WTC11 (cell line): ENCODE measurements around the gene SYCP1. TPM values are rescaled to one million over a fixed set of nuclear protein-coding genes. Genes with fewer than 3 reads are reported as not detected.

Experiments used
- ATAC-seq: fragments of 200-7000 bp; cut with Tn5 transposase; 2 replicates; pipeline ENCODE4 v1.10.0; 2021; ENCODE audit warnings: mild to moderate bottlenecking, moderate library complexity
- CTCF ChIA-PET: fragments of 300-600 bp; sonication (Branson Sonifier 250); formaldehyde crosslinking; loops from one replicate; lab custom pipeline; 2021; ENCODE audit warnings: antibody characterized with exemption; lab: Charles Lee
- POLR2A ChIA-PET: fragments of 350-600 bp; sonication (Branson Sonifier 250); formaldehyde crosslinking; loops from one replicate; lab custom pipeline; 2021; ENCODE audit warnings: antibody characterized with exemption; lab: Charles Lee
- DNase-seq: peaks from one replicate; pipeline ENCODE4 v3.0.0; 2021; ENCODE audit warnings: low spot score
- H3K27ac Mint-ChIP-seq: 2 replicates; pipeline ENCODE4 v1.8.0; 2021; ENCODE audit warnings: mixed read lengths
- H3K27me3 Mint-ChIP-seq: 2 replicates; pipeline ENCODE4 v1.8.0; 2021; ENCODE audit warnings: low read depth, mild to moderate bottlenecking, moderate library complexity, mixed read lengths
- H3K36me3 Mint-ChIP-seq: 2 replicates; pipeline ENCODE4 v1.8.0; 2021; ENCODE audit warnings: mixed read lengths
- H3K4me1 Mint-ChIP-seq: 2 replicates; pipeline ENCODE4 v1.8.0; 2022; ENCODE audit warnings: mixed read lengths
- H3K4me3 Mint-ChIP-seq: 2 replicates; pipeline ENCODE4 v1.8.0; 2021; ENCODE audit warnings: mild to moderate bottlenecking, moderate library complexity, mixed read lengths
- H3K9me3 Mint-ChIP-seq: 2 replicates; pipeline ENCODE4 v1.8.0; 2021; ENCODE audit warnings: mixed read lengths
- ATF1 ChIP-seq: sonication (generic); formaldehyde crosslinking; IDR thresholded peaks from 2 replicates; pipeline ENCODE4 v1.8.1; 2023; ENCODE audit warnings: mild to moderate bottlenecking, moderate library complexity, missing genetic modification reagents
- CREM ChIP-seq: sonication (generic); formaldehyde crosslinking; IDR thresholded peaks from 2 replicates; pipeline ENCODE4 v1.8.1; 2022; ENCODE audit warnings: mild to moderate bottlenecking, missing genetic modification reagents, moderate library complexity
- ETV6 ChIP-seq: sonication (generic); formaldehyde crosslinking; IDR thresholded peaks from 2 replicates; pipeline ENCODE4 v1.8.1; 2022; ENCODE audit warnings: mild to moderate bottlenecking, missing genetic modification reagents
- GRHL2 ChIP-seq: fragments of 250-450 bp; sonication (Bioruptor Pico); IDR thresholded peaks from 2 replicates; pipeline ENCODE4 v1.8.0; 2022; ENCODE audit warnings: mild to moderate bottlenecking, moderate library complexity; ENCODE audit not compliant: insufficient replicate concordance, severe bottlenecking
- NFE2L1 ChIP-seq: sonication (generic); formaldehyde crosslinking; IDR thresholded peaks from 2 replicates; pipeline ENCODE4 v1.8.1; 2023; ENCODE audit warnings: missing genetic modification reagents
- NR2C2 ChIP-seq: sonication (generic); formaldehyde crosslinking; IDR thresholded peaks from 2 replicates; pipeline ENCODE4 v1.8.0; 2022; ENCODE audit warnings: mild to moderate bottlenecking, missing genetic modification reagents
- OVOL2 ChIP-seq: fragments of 250-450 bp; sonication (Bioruptor Pico); IDR thresholded peaks from 2 replicates; pipeline ENCODE4 v1.9.0; 2021; ENCODE audit warnings: mild to moderate bottlenecking, borderline replicate concordance
- TCF7 ChIP-seq: sonication (generic); formaldehyde crosslinking; IDR thresholded peaks from 2 replicates; pipeline ENCODE4 v1.8.0; 2022; ENCODE audit warnings: mild to moderate bottlenecking, low read depth, missing genetic modification reagents, moderate library complexity
- TEAD1 ChIP-seq: sonication (generic); formaldehyde crosslinking; IDR thresholded peaks from 2 replicates; pipeline ENCODE4 v1.8.0; 2022; ENCODE audit warnings: mild to moderate bottlenecking, missing genetic modification reagents
- ZNF219 ChIP-seq: sonication (generic); formaldehyde crosslinking; IDR thresholded peaks from 2 replicates; pipeline ENCODE4 v1.8.0; 2023; ENCODE audit warnings: missing genetic modification reagents, mild to moderate bottlenecking, borderline replicate concordance
- ZNF396 ChIP-seq: fragments of 250-450 bp; sonication (Bioruptor Pico); IDR thresholded peaks from 2 replicates; pipeline ENCODE4 v1.8.0; 2021; ENCODE audit warnings: mild to moderate bottlenecking, moderate library complexity, borderline replicate concordance
- total RNA-seq: library from RNA; stranded (reverse); gene quantifications from 3 replicates; pipeline ENCODE4 v1.2.3, GENCODE V29; 2021
- TF ChIP-seq, protein P1 (sequence below): sonication (generic); formaldehyde crosslinking; IDR thresholded peaks from 2 replicates; pipeline ENCODE4 v1.8.1; 2023; ENCODE audit warnings: mild to moderate bottlenecking, missing genetic modification reagents, moderate library complexity
- TF ChIP-seq, protein P2 (sequence below): sonication (generic); formaldehyde crosslinking; conservative IDR thresholded peaks from 2 replicates; pipeline ENCODE4 v1.8.1; 2023; ENCODE audit warnings: mild to moderate bottlenecking, low read depth, missing genetic modification reagents, moderate library complexity
- TF ChIP-seq, protein P3 (sequence below): sonication (generic); formaldehyde crosslinking; conservative IDR thresholded peaks from 2 replicates; pipeline ENCODE4 v1.8.1; 2022; ENCODE audit warnings: mild to moderate bottlenecking, missing genetic modification reagents

Gene SYCP1
- total RNA-seq, 1 experiment from 2014 or later: not detected

DNA sequence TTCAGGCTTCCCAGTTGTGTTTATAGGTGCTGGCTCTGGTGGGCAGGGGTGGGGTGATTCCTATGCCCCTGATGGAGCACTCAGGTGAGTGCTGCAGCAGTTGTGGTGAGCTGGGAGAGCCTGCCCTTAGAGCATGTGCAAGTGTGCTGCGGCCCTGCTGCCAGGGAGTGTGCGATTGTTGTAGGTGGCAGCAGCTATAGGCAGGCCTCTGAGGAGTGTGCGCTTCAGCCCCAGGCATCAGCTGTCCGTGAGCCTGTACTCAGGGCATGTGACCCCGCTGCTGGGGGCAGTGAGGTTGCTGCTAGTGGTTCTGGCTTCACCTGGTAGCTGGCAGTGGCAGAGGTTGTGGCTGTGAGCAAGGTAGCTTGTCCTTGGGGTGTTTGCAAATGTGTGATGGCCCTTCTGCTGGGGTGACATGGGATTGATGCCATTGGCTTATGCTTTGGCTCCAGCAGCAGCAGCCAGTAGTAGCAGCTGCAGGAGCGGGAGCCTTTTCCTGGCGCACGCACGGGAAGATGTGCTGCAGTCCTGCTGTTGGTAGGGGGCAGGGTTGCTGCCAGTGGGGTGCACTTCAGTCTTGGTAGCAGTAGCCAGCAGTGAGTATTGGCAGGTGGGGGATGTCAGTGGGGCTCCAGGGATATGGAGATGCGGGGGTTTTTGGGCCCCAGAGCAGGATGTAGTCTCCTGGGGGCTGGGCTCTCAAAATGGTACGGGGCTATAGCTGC, 37.7 kb downstream of the SYCP1 start:
- peak; percentile 96 for ATAC-seq
- H3K4me1 Mint-ChIP-seq: peaks cover 25% of the 10 kb centered on the region
- no peaks in the 10 kb centered on the region; the same call in 1 of the 2 replicates for H3K9me3 Mint-ChIP-seq
- no peaks in the 10 kb centered on the region; the same call in 1 of the 2 replicates for H3K27me3 Mint-ChIP-seq
- peak; percentile 51 for DNase-seq
- no peak overlapping the region for H3K4me3 Mint-ChIP-seq
- CTCF ChIA-PET: interaction anchor here (2.5 kb wide), 1 partner anchor 9 kb away, joined by 10 read pairs; no protein-coding TSS in a partner anchor
- TF ChIP-seq, protein P1, sequence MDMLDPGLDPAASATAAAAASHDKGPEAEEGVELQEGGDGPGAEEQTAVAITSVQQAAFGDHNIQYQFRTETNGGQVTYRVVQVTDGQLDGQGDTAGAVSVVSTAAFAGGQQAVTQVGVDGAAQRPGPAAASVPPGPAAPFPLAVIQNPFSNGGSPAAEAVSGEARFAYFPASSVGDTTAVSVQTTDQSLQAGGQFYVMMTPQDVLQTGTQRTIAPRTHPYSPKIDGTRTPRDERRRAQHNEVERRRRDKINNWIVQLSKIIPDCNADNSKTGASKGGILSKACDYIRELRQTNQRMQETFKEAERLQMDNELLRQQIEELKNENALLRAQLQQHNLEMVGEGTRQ: 0 out of 2 replicates have a peak, but pooled peaks have one; percentile 41
- no peak for TF ChIP-seq GRHL2 (CRISPR knock-in tag)
- POLR2A ChIA-PET: no interaction called here
- H3K36me3 Mint-ChIP-seq: no peaks in the 10 kb centered on the region
- H3K27ac Mint-ChIP-seq: no peak overlapping the region

DNA sequence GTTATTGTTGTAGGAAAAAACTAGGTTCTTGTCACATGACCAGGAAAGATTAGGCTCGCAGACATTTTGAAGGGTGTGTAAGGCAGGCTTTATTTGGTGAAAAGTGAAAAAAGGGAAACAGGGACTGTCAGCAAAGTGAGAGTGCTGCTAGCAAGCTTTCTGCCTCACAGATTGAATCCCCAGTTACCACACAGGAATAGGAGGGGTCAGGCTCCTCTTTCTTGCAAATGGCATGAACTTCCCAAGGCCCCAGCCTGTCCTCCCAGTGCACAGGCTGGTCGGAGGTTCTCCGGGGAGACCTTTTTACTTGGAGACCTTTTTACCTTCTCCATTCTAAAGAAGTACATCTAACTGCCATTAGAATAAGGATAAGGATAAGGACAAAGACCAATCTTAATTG, 42.1 kb downstream of the SYCP1 start:
- Mint-ChIP-seq H3K27me3 (no peaks in the 10 kb centered on the region; the same call in 1 of the 2 replicates), H3K4me3 (no peak overlapping the region), H3K36me3 (peaks cover 2% of the 10 kb centered on the region; the same call in 1 of the 2 replicates), H3K27ac (no peak overlapping the region)
- TF ChIP-seq ZNF396: no peak
- TF ChIP-seq CREM (CRISPR knock-in tag): no peak
- TF ChIP-seq, protein P2, sequence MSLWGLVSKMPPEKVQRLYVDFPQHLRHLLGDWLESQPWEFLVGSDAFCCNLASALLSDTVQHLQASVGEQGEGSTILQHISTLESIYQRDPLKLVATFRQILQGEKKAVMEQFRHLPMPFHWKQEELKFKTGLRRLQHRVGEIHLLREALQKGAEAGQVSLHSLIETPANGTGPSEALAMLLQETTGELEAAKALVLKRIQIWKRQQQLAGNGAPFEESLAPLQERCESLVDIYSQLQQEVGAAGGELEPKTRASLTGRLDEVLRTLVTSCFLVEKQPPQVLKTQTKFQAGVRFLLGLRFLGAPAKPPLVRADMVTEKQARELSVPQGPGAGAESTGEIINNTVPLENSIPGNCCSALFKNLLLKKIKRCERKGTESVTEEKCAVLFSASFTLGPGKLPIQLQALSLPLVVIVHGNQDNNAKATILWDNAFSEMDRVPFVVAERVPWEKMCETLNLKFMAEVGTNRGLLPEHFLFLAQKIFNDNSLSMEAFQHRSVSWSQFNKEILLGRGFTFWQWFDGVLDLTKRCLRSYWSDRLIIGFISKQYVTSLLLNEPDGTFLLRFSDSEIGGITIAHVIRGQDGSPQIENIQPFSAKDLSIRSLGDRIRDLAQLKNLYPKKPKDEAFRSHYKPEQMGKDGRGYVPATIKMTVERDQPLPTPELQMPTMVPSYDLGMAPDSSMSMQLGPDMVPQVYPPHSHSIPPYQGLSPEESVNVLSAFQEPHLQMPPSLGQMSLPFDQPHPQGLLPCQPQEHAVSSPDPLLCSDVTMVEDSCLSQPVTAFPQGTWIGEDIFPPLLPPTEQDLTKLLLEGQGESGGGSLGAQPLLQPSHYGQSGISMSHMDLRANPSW (CRISPR knock-in tag): no peak
- no peak for TF ChIP-seq ATF1 (CRISPR knock-in tag)
- TF ChIP-seq ETV6: no peak
- TF ChIP-seq NR2C2 (CRISPR knock-in tag): no peak
- TF ChIP-seq NFE2L1: no peak
- TF ChIP-seq, protein P3, sequence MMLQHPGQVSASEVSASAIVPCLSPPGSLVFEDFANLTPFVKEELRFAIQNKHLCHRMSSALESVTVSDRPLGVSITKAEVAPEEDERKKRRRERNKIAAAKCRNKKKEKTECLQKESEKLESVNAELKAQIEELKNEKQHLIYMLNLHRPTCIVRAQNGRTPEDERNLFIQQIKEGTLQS (CRISPR knock-in tag): no peak
- no peak for TF ChIP-seq OVOL2 (CRISPR knock-in tag)
- TF ChIP-seq, all 79 proteins: peak for 0
- ATAC-seq: no peak
- no peaks in the 10 kb centered on the region for H3K9me3 Mint-ChIP-seq
- ChIA-PET CTCF (no interaction called here), POLR2A (no interaction called here)
- DNase-seq: no peak
- peaks cover 38% of the 10 kb centered on the region for H3K4me1 Mint-ChIP-seq

DNA sequence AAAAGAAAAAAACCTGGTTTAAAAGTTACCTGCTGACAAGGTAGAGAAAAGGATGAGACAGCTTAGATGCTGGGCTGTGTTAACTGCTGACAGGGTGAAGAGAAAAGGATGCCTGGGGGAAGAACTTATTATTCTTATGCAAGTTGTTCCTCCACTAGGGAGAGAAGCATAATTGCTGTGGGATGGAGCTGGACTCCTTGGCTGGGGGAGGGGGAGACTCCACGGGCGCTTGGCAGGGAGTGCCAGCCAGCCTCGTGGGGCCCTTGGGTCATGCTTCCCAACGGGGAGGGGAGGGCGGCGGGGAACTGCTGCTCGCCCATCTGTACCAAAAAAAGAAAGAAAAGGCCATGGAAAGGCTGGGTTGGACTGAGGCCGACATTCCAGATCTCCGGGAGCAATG, 47.2 kb downstream of the SYCP1 start:
- H3K4me3 Mint-ChIP-seq: peak overlapping the region; percentile 64

More for the DNA sequence above, 47.2 kb downstream of the SYCP1 start:
- H3K27ac Mint-ChIP-seq: peak overlapping the region; percentile 79
- TF ChIP-seq ETV6 (no peak), TCF7 (CRISPR knock-in tag) (no peak), ZNF219 (CRISPR knock-in tag) (no peak), TEAD1 (CRISPR knock-in tag) (no peak), ATF1 (CRISPR knock-in tag) (no peak)
- TF ChIP-seq, protein P2 (CRISPR knock-in tag): no peak
- no peaks in the 10 kb centered on the region for H3K27me3 Mint-ChIP-seq
- peak; percentile 24 for DNase-seq
- H3K9me3 Mint-ChIP-seq: peaks cover 23% of the 10 kb centered on the region
- peaks cover 16% of the 10 kb centered on the region for H3K36me3 Mint-ChIP-seq
- CTCF ChIA-PET: interaction anchor here (1.5 to 3.0 kb wide), 2 partner anchors 9 to 151 kb away, joined by 3 to 10 read pairs; no protein-coding TSS in a partner anchor
- POLR2A ChIA-PET: interaction anchor here (0.6 to 0.7 kb wide), 2 partner anchors 21 to 391 kb away, joined by 3 to 5 read pairs; no protein-coding TSS in a partner anchor
- peaks cover 28% of the 10 kb centered on the region for H3K4me1 Mint-ChIP-seq
- ATAC-seq: peak; percentile 66
